GM18907 (cell line): Measurements from ENCODE around the gene PBX1.

Source experiments
- ATAC-seq: cut with Tn5 transposase; IDR thresholded peaks from one replicate; pipeline ENCODE4 v1.9.1; 2021; ENCODE audit warnings: mild to moderate bottlenecking, moderate library complexity; ENCODE audit not compliant: unreplicated experiment

PBX1 gene

DNA sequence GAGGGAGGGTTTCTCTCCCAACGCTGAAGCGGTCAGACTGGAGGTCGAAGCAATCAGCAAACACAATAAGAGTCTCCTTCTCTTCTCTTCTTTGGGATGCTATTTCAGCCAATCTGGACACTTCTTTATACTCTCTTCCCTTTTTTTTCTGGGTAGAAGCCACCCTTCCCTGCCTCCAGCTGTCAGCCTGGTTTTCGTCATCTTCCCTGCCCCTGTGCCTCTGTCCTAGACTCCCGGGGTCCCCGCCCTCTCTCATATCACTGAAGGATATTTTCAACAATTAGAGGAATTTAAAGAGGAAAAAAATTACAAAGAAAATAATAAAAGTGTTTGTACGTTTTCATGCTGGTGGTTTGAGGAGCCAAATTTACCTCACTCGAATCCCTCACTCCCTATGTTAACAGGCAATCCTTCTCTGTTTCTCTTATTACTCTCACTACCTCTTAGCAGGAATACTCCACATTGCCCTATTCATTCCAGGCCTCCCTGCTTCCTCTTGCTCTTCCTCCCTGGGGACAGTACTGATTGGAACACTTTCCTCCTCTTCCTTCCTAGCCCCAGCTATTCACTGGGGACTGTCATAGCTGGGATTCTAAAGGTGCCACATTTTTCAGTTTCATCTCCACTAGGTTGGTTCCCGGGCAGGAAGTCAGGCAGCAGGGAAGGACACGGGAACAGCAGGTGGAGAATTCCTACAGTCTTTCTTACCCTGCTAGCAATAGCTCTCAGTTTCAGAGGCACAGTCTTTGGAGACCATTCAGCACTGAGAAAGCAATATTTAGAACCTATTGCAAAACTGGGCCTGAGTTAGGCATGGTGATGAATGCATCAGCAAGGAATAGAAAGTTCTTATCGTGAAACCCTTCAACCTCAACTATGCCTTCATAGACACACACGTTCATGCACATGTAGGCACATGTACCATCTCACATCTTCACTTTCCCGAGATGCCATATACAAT lies 288.0 kb downstream of the PBX1 start:
- ATAC-seq = no peak

DNA sequence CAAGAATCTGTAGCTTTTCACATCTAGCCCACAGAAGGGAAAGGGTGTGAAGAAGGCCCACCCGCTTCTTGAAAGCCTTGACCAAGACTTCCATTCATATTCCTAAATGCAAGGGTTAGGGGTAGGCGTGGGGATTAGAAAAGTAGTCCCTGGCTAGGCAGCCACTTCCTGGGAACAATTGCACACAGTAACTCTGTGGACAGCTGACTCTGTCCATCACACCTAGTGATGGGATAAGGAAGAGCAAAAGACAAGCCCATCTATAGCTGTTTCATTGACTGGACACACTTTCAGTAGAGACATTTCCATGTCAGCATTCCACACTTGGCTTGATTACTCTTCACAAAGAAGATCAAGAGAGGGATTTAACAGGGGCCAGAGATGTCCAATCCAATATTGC lies 294.2 kb downstream of the PBX1 start:
- no peak for ATAC-seq

DNA sequence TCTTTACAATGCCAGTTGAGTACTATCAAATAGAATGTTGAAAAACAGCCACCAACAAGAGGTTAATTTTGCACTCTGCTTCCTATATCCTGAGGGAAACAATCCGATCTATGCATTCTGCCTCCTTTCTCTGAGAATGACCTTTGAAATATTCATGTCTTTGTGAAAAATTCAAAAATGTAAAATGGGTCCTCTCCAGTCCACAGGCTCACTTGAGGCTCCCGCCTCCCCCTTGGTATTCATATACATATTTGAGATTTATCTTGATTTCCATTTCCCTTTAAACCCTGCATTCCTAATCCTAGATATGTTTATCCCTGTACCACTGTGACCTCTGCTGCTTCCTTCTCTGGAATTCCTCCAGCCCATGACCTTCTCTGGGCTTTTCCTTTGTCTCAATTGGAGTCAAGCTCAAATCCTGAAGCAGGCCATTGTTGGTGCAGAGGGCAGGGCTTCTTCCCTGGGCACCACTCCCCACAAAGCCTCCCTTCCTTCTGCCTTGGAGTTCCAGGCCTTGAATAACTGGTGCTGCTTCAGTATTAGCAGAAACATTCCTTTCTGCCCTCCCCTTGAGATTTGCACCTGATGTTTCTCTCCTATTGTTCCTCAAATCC lies 296.8 kb downstream of the PBX1 start:
- no peak for ATAC-seq

DNA sequence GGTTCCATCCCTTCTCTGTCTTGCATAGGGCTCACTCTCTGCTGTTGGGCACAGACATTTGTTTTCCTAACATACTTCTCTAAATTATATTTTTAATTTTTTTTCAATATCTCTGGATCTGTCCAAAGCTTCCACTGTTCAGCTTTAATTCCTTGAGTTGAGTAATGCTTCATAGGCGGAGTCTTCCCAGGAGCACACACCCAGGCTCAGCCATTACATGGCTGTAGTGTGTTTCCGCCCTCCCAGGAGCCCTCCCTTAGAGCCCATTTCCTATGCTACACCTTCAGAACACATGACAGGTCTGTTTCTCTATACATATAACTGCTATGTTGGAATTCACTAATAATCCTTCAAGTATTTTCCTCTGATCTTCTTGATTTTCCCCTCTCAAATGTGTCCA lies 297.4 kb downstream of the PBX1 start:
- no peak for ATAC-seq

DNA sequence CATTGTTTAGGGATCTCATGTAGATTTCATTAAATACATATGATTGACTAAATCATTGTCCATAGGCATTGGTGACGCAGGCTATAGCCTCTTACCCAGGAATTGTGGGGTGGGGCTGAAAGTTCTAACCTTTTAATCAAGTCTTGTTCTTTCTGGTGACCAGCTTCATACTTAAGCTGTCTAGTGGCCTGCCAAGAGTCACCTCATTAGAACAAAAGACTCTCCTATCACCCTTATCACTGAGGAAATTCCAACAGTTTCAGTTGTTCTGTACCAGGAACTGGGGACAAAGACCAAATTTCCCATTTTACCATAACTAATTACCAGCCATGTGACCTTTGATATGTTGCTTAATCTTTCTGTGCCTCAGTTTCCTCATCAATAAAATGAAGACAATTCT lies 298.5 kb downstream of the PBX1 start:
- ATAC-seq = no peak

DNA sequence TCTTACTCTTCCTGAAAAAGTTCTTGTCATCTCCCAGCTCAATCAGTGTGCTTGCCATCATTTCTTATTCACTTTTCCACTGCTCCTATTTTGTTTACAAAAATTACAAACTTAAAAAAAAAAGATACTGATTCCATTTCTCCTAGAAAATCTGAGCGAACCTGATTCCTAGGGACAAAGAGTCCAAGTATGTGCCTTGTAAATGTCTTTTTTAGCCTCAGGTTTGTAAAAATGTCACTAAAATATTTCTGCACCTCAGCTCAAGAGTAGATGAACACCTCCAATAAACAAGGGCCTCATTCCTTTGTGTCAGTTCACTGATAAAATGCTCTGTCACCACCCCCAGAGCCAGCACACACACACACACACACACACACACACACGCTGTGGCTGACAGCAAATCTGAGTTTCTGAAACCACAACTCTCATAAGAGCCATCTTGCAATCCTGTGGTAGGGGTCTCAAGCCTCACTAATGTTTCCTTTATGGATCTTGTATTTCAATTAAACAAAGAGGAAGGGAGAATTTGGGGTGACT lies 299.2 kb downstream of the PBX1 start:
- no peak for ATAC-seq

DNA sequence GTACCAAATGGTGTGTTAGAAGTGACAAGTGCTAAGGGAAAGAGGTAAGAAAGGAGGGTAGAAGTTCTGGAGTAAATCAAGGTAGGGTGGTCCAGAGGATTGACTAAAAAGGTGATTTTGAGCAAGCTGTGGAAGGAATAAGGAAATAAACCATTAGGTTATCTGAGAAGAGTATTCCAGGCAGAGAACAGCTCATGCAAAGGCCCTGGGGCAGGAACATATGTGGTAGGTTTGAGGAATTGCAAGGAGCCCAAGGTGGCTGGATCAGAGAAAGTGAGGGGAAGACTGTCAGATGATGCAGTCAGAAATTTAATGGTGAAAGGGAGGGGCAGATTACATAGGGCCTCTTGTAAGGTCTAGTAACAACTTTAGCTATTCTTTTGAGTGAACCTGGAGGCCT lies 302.6 kb downstream of the PBX1 start:
- ATAC-seq = no peak

DNA sequence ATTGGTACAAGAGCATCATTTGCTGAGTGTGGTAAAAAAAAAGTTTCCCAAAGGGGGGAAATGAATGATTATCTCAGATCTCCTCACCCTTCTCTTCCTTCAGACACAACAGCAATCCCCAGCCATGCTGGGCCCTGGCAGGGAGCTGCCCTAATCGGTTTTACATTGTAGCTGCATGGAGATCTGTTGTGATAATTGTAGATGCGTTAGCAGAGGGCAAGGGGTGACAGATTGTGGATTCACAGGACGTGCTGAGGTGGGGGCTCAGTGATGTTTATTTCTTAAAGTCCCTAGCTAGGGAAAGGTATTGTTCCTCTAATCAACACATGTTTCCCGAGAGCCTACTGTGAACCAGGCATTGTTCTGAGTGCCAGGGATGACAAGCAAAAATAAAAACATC lies 304.1 kb downstream of the PBX1 start:
- no peak for ATAC-seq

DNA sequence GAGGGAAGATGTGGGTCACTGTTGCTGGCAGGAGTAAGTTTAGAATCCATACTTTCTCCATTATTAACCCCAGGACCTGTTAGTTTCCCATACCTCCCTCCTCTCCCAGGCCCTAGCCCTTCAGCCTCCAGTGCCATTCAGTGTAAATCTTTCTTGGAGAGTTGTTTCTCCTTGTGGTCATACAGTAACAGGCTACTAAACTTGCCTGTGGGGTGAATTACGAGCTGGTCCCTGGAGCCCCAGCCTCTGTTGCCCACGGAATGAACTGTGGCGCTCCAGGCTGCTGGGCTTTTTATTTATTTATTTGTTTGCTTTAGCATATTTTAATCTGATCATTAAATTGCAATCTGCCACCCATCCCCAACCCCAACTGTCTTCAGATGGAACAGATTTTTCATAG lies 305.2 kb downstream of the PBX1 start:
- ATAC-seq = no peak

DNA sequence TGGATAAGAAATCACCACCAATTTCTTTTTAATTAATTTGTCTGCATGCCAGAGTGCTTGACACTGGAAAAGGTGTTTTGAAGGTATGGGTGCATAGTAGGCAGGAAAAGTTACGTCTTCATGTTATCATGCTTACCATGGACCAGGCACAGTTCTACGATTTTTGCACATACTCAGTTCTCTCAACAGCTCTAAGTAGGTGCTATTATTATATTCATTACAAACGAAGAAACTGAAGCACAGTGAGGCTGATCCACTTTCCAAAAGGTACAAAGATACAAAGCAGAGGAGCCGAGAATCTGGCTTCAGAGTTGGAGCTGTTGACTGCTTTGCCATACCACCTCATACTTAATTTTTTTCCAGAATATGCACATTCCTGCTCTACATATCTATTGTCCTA lies 306.4 kb downstream of the PBX1 start:
- no peak for ATAC-seq

DNA sequence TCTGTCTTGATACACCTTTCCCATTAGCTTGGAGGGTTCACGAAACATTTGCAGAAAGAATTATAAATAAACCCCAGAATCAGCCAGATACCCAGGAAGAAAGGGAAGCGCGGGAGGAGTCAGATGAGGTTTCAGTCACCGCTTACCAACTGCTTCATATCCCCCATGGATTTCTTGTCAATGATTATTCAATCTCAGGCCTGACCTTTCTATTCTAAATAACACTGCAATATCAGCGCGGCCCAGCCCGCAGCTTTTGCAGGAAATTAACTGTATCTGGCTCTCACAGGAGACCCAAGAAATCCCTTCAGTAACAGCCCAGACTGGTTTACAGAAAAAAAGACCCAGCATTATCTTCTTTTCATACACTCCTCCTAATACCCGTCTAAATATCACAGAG lies 308.6 kb downstream of the PBX1 start:
- no peak for ATAC-seq

DNA sequence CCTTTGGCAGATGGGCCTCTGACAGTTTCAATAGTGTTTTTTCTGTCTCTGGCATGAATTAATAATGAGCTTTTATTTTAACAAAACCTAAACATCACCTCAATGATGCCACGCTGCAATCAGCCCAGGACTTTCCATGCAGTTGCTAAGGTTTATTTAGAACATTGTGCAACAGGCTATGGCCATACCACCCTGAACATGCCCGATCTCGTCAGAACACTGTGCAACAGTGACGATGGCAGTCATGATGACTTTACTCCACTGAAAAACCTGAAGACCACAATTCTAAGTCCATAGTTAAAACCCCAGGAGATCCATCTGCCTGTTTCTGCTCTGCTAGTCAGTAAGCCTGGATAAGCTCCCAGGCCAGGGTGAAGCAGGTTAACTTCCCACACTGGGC lies 310.0 kb downstream of the PBX1 start:
- ATAC-seq = no peak

DNA sequence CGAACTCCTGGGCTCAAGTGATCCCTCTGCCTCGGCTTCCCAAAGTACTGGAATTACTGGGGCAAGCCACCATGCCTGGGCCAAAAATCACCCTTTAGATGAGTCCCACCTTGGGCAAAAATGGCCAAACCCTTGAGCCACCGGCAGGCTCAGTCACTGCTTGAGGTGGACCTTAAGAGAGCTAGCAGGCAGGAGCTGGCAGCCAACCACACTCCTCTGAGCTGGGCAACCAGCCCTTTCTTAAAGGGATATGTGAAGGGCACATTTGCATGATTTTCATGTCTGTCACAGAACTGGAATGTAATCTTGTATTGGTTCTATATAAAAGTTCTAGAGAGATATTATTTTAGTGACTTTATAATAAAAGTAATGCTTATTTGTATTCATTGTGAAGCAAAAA lies 316.5 kb downstream of the PBX1 start:
- no peak for ATAC-seq

DNA sequence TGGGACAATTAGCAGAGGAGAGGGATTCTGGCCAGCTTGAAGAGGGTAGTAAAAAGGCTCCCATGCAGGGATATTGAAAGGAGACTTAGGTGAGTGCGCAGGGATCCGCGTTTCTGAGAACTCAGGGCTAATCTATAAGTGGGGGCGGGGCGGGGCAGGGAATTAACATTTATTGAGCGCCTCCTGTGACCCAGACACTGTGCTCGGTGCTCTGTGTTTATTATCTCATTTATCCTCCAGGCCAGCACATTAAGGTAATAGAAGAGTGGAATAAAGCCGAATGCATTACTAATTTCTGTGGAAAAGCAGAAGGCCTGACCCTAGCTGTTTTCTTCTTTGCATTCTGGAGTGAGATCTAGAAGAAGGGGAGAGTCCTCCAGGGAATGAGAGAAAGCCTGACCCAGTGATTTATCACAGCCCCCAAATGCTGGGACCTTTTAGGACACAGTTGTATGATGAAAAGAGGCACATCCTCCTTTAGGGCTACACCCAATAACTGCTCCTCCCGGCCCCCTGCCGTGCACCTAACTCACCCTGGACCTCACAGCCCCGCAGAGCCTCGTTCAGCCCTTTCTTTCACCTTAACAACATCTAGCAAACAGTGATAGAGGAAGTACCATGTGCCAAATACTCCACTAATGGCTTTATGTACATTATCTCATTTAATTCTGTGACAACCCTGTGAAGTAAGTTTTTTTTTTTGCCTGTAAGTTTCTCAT lies 317.6 kb downstream of the PBX1 start:
- ATAC-seq = no peak

DNA sequence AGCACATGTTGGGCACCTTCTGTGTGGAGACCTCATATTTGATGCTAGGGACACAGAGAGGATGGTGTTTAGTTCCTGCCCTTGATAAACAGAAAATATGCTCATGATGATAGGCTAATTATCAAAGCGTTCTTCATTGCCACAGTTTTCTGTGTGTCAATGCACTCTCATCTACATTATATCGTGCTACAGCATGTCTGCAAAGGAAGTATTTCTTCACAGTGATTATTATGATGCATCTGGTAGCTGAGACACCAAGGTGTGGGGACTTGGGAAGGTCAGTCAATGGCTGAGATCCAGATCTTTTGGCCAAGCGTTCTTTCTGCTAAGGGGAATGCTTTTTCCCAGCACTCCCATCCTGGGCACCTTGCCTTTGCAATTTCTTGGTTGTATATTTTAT lies 321.2 kb downstream of the PBX1 start:
- ATAC-seq = no peak

DNA sequence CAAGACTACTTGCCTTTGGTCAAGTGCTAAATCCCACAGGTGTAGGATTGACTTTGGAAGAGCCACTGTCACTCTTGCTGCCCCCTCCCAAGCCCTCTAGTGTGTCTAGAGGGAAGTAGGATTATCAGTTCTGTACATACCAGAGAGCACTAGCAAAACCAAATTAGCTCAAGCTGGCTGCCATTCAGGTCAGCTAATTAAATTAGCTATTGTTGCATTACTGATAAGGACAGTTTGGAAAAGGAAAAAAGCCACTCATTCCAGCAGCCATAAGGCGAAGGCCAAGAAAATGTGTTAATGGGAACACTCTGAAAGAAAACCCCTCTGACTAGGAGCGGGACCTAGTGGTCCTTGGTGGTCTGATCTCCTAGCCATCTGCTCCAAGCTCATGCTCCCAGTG lies 321.7 kb downstream of the PBX1 start:
- no peak for ATAC-seq

DNA sequence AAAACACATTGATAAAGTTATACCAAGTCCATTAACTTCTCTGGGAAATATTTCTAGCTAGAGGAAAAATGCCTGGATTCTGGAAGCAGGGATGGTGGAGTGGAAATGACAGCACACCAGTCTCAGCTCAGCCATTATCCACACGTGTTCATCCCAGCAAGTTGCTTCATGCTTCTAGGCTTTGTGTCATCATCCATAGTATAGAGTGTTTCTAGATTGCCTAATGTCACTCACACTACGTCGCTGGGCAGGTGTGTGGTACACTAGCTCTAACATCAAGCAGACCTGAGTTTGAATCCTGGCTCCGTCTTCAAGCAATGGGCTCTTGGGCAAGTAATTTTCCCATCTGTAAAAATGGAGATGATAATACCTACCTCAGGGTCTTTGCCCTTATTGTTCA lies 326.3 kb downstream of the PBX1 start:
- no peak for ATAC-seq

DNA sequence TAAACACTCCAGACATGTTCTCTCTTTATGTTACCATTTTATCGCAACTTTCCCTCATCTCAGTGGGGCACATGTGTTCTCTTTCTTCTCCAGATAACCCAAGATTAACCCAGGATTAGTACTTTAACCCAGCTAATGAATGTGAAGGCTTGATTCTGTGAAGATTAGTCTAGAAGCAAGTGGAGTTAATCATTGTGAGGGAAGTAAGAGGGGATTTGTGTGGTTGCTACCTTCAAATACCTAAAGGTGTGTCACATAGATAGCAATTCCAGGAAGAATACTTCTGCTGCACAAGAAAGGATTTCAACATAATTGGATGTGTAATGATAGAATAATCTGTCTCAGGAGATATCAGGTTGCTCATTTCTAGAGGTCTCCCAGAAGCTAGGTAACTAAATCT lies 327.1 kb downstream of the PBX1 start:
- no peak for ATAC-seq

DNA sequence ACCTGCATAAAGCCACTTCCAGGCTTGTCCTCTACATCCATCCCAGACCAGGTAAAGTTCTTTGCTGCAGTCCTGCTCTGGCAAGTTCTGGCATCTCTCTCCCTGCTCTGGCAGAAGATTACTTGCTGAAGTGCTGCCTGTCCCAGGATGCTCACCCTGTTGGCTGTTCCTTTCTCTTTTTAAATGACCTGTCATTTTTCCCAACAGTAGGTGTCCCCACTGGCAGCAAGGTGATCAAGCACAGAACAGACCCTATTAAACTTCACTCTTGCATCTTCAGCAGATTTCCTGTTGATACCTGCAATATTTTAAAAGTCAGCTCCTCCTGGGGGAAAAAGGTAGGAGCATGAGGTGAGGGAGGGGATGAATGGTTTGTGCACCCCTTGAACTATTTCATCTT lies 332.6 kb downstream of the PBX1 start:
- no peak for ATAC-seq

DNA sequence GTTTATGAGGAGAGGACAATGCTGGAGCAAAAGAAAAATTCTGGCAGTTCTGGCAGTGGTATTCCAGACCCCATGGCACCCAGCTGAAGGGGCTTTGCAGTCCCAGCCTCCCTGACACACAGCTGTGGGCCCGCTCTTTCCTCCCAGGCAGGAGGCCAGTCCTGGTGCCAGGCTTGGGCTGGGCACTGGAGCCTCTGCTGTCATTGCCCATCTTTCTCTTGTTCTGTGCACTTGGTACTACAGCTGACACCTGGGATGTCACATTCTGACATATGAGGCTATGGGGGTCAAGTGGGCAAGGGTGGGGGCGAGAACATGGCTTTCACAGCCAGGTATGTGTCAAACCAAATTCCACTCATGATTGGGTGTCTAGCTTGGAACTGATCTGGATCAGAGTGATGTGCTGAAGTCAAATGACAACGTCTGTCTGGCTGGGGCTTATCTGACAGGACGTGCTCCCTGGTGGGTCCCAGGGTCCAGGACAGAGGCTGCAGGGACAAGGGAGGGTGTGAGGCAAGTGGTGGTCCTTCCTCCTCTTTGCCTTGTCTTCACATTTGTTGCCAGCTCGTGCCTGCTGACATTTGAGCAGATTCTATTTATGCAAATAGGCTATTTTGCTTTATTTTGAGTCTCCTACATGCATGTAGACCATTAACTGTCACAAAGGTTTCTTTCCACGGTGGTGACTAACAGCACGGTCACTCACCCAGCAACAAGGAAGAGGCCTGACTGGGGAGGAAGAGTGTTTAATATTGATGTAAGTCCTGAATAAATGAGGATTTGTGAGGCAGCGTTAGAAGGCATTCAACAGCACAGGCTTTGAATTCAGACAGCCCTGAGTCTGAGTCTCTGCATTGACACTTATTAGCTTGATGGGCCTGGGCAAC lies 336.3 kb downstream of the PBX1 start:
- no peak for ATAC-seq

DNA sequence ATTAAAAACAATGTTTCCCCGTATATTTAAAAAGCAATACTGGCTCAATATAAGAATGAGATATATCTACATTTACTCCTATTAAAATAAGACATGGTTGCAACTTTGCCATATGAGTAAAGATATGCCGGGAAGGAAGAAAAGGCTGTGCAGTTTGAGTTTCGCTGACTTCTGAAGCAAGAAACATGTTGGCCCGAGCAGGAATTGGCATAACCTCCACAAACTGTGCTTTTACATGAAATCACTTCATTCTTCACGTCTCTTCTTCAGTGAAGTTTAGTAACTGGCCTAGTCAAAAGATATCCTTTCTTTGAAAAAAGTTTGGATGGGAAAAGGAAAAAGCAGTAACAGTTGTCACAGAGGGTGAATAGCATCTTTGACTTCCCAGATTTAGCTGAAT lies 342.0 kb downstream of the PBX1 start:
- ATAC-seq = no peak
